Skin epidermis (tissue), 12 donors: ENCODE results near the gene EBI3.
"Not testable (repeated sequence)": the region's sequence is repeated elsewhere in the genome, so short reads cannot be mapped to it uniquely, and the experiment has no call there.

Experiments
- H3K27ac ChIP-seq, 21 experiments: fragments of 200-600 bp; sonication (generic) in 11 of 21; one replicate each; pipeline ENCODE4 v1.5.0; 2020; ENCODE audit warnings: mild to moderate bottlenecking in 3 of 21, inconsistent platforms in 2 of 21, moderate library complexity in 2 of 21
- H3K4me3 ChIP-seq, 7 experiments: fragments of 200-600 bp; sonication (generic) in 2 of 7; one replicate each; pipeline ENCODE4 v1.5.0; 2020; ENCODE audit warnings: inconsistent platforms in 2 of 7, mild to moderate bottlenecking in 2 of 7, moderate library complexity in 1 of 7

EBI3 gene

DNA sequence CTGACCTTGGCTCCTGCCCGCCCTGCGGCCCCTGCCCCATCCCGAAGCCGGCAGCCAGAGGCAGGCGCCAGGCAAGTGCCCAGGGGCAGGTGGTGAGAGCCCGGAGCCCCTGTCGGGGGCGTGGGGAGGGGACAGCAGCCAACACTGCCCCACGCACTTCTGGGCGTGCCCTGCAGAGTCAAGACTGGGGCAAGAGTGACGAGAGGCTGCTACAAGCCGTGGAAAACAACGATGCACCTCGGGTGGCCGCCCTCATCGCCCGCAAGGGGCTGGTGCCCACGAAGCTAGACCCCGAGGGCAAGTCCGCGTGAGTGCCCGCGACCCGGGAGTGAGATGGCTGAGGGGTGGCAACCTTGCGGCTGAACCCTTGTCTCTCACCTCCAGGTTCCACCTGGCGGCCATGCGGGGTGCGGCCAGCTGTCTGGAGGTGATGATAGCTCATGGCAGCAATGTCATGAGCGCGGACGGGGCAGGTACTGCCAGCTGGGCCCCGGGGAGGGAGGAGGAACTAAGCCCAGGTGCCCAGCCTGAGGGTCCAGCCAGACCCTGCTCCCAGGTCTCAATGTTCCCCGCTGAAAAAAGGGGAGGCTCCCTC, 29.5 kb upstream of the EBI3 start:
- no peak overlapping the region for H3K4me3 ChIP-seq
- H3K27ac ChIP-seq, result no peak overlapping the region

DNA sequence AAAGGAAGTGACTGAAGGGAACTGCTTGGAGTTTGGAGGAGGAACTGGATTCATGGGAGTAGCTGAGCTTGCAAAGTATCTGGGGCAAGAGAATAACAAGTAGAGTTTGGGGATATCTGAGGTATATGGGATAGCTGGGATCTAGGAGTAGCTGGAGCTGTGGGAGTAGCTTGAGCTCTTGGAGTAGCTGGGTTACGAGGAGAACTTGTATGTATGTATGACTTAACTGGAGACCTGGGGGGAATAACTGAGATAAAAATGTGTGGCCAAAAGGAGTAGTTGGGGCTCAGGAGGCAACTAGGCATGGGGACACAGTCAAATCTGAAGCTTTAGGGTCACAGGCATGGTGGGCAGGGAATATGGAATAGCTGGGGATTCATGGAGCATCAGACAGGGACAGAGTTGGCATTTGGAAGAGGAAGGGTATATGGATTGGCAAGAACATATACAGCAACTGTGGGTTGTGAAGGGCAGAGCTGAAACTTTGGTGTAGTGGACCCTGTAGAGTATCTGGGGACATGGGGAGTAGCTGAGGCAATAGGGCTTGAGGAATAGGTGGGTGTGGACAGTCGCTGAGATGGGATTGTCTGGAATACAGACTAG, 28.3 kb upstream of the EBI3 start:
- Histone ChIP-seq H3K27ac (no peak overlapping the region), H3K4me3 (no peak overlapping the region)

DNA sequence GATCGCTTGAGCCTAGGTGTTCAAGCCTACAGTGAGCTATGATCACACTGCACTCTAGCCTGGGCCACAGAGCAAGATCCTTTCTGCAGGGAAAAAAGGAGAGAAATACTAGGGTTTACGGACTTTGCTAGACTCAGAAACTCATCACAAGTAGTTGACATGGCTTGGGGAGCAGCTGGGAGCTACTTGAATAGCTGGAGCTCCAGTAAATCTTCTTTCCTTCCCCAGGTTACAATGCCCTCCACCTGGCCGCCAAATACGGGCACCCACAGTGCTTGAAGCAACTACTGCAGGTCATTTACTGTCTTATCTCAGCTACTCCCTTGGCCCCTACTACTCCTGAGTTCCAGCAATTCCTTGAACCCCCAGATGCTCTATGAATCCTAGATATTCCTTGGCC, 27.5 kb upstream of the EBI3 start:
- H3K4me3 ChIP-seq, result no peak overlapping the region
- no peak overlapping the region for H3K27ac ChIP-seq

DNA sequence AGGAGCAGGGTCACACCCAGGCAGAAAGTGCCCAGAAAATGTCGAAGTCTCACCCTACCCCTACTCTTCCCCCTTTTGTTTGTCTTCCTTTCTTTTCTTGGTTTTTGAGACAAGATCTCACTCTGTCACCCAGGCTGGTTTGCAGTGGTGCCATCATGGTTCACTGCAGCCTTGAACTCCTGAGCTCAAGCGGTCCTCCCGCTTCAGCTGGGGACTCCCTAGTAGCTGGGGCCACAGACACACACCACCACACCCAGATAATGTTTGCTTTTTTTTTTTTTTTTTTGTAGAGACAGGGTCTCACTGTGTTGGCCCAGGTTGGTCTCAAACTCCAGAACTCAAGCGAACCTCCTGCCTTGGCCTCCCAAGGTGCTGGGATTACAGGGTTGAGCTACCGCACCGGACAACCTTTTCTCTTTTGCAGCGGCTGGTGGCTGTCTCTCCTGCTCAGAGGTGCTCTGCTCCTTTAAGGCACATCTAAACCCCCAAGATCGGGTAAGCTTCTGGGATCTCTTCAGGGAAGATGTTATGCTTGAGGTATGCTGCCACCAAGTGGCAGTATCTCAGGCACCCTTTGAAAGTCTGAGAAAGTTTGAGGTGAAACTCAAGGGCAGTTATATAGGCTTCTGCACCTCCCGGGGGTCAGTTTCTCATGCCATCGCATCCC, 22.4 kb upstream of the EBI3 start:
- H3K27ac ChIP-seq, result no peak overlapping the region

DNA sequence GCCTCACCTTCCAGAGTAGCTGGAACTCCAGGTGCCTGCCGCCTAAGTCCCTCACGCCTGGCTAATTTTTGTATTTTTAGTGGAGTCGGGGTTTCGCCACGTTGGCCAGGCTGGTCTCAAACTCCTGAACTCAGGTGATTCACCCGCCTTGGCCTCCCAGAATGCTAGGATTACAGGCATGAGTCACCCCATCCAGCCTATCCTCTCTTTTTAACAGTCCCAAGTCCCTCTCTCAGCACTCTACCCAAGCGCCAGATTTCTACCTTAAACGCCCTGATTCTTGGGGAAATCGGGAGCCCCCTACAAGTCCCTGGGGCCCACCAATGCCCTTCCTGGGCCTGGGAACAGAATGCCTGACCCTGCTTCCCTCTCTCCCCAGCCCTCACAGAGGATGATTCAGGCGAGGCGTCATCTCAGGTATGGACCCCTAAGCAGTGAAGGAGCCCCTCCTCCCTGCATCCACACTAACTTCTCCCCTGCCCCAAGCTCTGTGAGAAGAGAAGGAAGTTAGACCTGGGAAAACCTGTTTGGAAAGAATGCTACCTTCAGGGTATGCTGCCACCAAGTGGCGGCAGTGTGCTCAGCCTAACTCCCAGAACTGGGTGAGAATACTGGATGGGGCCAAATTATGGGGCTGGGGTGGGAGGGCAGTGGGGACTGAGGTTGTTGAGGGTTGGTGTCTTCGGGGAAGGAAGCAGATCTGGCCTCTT, 20.8 kb upstream of the EBI3 start:
- no peak overlapping the region for H3K27ac ChIP-seq
- no peak overlapping the region for H3K4me3 ChIP-seq

More for the DNA sequence above, 22.4 kb upstream of the EBI3 start:
- H3K4me3 ChIP-seq, result no peak overlapping the region

DNA sequence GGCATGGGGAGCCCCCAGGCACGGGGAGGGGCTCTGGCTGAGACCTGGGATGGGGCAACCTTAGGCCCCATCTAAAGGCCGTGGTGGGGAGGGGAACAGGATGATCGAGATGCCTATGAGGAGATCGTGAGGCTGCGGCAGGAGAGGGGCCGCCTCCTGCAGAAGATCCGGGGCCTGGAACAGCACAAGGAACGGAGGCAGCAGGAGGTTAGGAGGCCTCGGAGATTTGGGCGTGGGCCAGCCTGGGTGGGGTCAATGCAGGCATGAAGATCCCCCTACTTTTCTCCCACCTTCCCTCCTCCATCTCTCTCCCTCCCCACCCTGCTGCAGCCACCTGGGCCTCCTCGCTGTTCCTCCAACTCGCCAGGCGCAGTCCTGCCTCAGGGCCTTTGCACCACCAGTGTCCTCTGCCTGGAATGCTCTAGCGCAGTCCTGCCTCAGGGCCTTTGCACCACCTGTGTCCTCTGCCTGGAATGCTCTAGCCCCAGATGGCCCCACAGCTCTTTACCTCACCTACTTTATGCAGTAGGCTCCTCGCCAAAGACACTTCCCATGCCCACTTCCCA, 19.1 kb upstream of the EBI3 start:
- Histone ChIP-seq H3K27ac (no peak overlapping the region), H3K4me3 (no peak overlapping the region)

DNA sequence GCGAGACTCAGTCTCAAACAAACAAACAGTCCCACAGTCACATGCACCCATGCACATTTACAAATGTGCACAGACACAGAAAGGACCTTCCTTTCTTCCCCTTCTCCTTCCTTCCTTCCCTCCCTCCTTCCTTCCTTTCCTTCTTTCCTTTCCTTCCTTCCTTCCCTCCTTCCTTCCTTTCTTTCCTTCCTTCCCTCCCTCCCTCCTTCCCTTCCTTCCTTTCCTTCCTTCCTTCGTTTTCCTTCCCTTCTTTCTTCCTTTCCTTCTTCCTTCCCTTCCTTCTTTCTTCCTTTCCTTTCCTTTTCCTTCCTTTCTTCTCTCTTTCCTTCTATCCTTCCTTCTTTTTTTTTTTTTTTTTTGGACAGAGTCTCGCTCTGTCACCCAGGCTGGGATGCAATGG, 16.2 kb upstream of the EBI3 start:
- no peak overlapping the region for H3K27ac ChIP-seq
- no peak overlapping the region for H3K4me3 ChIP-seq

DNA sequence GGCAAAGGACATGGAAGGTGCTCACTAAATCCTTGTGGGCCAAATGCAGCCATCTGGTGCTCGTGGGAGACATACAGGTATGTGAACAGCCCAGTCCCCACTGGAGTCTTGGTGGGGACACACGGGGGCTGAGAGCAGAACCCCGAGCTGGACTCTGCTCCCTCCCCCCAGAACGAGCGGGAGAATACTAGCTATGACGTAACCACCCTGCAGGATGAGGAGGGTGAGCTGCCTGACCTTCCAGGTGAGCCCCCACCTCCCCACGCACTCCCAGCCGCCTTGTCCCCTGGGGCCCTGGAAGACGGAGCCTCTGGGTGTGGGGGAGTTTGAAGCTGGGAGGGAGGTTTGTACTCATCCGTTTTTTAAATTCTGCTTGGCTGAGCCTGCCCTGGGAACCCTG, 13.5 kb upstream of the EBI3 start:
- Histone ChIP-seq H3K4me3 (no peak overlapping the region), H3K27ac (no peak overlapping the region)

DNA sequence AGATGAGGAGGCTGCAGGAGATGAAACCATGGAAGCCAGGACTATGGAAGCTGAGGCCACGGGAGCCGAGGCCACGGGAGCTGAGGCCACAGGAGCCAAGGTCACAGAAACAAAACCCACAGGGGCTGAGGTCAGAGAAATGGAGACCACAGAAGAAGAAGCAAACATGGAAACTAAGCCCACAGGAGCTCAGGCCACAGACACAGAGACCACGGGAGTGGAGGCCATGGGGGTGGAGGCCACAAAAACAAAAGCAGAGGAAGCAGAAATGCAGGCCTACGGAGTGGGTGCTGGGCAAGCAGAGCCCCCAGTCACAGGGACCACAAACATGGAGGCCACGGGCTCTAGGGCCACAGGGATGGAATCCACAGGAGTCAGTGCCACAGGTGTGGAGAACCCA, 12.5 kb upstream of the EBI3 start:
- no peak overlapping the region for H3K4me3 ChIP-seq
- H3K27ac ChIP-seq, result no peak overlapping the region

DNA sequence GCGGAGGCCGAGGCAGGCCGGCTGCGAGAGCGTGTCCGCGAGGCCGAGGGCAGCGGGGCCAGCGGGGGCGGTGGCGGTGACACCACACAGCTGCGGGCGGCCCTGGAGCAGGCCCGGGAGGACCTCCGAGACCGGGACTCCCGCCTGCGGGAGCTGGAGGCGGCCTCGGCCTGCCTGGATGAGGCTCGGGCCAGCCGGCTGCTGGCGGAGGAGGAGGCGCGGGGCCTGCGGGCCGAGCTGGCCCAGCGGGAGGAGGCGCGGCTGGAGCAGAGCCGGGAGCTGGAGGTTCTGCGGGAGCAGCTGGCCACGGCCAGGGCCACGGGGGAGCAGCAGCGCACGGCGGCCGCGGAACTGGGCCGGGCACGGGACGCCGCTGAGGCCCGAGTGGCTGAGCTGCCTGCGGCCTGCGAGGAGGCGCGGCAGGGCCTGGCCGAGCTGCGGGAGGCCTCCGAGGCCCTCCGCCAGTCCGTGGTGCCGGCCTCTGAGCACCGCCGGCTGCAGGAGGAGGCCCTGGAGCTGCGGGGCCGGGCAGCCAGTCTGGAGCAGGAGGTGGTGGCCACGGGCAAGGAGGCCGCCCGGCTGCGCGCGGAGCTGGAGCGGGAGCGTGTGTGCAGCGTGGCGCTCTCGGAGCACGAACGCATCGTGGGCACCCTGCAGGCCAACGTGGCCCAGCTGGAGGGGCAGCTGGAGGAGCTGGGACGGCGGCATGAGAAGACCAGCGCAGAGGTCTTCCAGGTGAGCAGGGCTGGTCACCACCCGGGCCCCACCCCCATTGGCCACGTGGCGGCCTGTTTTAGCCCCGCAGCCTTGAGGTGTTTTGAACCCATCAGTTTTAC, 11.7 kb upstream of the EBI3 start:
- H3K27ac ChIP-seq, result no peak overlapping the region
- no peak overlapping the region for H3K4me3 ChIP-seq

DNA sequence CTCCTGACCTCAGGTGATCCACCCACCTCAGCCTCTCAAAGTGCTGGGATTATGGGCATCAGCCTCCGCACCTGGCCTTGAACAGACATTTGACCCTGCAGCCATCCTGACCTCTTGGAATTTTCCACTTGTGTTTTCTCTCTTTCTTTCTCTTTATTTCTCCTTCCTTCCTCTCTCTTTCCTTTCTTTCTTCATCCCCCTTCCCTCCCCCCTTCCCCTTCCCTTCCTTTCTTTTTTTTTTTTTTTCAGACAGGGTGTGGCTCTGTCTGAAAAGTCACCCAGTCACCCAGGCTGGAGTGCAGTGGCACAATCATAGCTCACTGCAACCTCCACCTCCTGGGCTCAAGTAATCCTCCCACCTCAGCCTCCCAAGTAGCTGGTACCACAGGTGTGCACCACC, 10.8 kb upstream of the EBI3 start:
- not testable (repeated sequence) for H3K4me3 ChIP-seq, H3K27ac ChIP-seq

DNA sequence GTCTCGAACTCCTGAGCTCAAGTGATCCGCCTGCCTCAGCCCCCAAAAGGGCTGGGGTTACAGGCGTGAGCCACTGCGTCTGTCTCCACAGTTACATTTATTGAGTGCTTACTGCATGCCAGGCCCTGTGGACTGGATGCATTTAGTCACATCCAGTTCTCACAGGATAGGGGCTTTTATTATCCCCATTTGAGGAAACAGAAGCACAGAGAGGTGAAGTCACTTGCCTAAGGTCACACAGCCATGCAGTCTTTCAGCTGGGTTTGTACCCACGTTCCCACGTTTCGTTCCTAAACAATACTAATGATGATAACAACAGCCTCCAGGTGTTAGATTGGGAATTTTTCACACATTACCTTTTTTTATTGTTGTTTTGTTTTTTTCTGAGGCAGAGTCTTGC, 9.1 kb upstream of the EBI3 start:
- Histone ChIP-seq H3K4me3 (no peak overlapping the region), H3K27ac (no peak overlapping the region)

DNA sequence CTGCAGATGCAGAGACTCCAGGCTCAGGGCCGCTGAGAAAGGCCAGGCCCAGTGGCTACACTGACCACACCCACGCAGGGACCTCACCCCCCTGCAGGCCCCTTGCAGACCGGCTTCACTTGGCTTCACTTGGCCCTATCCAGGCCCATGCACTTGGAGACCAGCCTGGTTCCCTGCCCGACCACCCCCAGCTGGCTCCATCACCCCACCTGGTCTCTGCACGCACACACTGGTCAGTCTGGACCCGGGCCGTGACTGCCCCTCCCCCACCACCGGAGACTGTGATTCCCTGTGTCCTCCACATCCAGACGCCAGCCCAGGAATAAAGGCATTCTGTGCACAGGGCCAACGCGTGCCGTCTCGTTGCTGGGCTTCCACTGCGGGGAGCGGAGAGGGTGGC, 4.9 kb upstream of the EBI3 start:
- no peak overlapping the region for H3K27ac ChIP-seq
- H3K4me3 ChIP-seq, result no peak overlapping the region

DNA sequence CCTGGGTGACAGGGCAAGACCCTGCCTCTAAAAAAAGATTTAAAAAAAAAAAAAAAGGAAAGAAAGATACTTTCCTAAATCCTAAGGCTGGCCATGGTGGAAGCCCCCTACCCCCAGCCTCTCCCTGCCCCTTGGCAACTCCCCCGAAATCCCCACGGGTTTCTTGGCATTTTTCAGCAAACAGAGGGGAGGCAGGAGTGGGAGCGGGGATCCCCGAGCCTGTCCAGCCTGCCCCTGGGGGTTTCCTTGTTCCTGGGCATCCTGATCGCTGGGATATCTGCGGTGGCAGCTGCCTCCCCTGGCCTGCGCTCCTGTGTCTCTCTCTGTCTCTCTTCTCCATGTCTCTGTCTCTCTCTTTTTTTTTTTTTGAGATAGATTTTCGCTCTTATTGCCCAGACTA, 3.4 kb upstream of the EBI3 start:
- Histone ChIP-seq H3K27ac (no peak overlapping the region), H3K4me3 (no peak overlapping the region)

DNA sequence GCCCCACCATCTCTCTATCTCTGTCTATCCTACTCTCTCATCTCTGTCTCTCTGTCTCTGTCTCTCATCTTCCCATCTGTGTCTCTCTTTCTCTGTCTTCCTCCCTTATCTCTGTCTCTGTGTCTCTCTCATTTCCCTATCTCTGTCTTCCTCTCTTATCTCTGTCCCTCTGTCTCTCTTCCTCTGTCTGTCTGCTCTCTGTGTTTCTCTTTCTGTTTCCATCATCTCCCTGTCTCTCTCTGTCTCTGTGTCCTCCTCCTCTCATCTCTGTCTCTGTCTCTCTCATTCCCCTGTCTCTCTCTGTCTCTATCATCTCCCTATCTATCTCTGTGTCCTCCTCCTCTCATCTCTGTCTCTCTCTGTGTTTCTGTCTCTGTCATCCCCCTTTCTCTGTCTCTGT, 1.6 kb upstream of the EBI3 start:
- H3K27ac ChIP-seq, result no peak overlapping the region
- H3K4me3 ChIP-seq, result no peak overlapping the region

DNA sequence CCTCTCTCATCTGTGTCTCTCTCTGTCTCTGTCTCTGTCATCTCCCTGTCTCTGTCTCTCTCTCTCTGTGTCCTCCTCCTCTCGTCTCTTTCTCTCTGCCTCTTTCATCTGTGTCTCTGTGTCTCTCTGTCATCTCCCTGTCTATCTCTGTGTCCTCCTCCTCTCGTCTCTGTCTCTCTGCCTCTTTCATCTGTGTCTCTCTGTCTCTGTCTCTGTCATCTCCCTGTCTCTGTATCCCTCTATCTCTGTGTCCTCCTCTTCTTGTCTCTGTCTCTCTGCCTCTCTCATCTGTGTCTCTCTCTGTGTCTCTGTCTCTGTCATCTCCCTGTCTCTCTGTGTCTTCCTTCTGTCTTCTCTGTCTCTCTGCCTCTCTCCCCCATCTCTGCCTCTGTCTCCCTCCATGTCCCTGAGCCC, 551 bp upstream of the EBI3 start:
- Histone ChIP-seq H3K4me3 (no peak overlapping the region), H3K27ac (no peak overlapping the region)

DNA sequence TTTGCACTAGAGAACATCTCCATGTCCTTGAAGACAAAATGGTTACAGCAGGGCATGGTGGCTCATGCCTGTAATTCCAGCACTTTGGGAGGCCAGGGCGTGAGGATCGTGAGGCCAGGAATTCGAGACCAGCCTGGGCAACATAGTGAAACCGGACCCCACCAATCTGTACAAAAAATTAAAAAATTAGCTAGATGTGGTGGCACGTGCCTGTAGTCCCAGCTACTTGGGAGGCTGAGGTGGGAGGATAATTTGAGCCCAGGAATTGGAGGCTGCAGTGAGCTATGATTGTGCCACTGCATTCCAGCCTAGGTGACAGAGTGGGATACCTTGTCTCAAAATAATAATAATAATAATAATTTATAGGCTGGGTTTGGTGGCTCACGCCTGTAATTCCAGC, 914 bp downstream of the EBI3 start:
- H3K27ac ChIP-seq, H3K4me3 ChIP-seq: not testable (repeated sequence)

DNA sequence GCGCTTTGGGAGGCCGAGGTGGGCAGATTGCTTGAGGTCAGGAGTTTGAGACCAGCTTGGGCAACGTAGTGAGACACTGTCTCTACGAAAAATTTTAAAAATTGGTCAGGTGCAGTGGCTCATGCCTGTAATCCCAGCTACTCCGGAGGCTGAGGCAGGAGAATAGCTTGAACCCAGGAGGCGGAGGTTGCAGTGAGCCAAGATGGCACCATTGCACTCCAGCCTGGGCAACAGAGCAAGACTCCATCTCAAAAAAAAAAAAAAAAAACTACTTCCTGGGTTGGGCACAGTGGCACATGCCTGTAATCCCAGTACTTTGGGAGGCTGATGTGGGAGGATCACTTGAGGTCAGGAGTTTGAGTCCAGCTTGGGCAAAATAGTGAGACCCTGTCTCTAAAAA, 2.2 kb downstream of the EBI3 start:
- H3K4me3 ChIP-seq, H3K27ac ChIP-seq: not testable (repeated sequence)

DNA sequence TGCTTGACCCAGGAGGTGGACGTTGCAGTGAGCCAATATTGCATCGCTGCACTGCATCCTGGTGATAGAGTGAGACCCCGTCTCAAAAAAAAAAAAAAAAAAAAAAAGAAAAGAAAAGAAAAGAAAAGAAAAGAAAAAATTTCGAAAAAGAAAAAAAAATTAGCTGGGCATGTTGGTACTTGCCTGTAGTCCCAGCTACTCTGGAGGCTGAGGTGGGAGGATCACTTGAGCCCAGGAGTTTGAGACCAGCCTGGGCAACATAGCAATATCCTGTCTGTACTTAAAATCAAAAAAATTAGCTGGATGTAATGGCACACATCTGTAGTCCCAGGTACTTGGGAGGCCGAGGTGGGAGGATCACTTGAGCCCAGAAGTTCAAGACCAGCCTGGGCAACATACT, 2.8 kb downstream of the EBI3 start:
- H3K27ac ChIP-seq, H3K4me3 ChIP-seq: not testable (repeated sequence)
